ENCODE data around the gene ANKS6.

GRCh38 chr9:98801561-98801960, 5.2 kb upstream of the ANKS6 start:
- TF ChIP-seq, protein P1, sequence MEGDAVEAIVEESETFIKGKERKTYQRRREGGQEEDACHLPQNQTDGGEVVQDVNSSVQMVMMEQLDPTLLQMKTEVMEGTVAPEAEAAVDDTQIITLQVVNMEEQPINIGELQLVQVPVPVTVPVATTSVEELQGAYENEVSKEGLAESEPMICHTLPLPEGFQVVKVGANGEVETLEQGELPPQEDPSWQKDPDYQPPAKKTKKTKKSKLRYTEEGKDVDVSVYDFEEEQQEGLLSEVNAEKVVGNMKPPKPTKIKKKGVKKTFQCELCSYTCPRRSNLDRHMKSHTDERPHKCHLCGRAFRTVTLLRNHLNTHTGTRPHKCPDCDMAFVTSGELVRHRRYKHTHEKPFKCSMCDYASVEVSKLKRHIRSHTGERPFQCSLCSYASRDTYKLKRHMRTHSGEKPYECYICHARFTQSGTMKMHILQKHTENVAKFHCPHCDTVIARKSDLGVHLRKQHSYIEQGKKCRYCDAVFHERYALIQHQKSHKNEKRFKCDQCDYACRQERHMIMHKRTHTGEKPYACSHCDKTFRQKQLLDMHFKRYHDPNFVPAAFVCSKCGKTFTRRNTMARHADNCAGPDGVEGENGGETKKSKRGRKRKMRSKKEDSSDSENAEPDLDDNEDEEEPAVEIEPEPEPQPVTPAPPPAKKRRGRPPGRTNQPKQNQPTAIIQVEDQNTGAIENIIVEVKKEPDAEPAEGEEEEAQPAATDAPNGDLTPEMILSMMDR (IDR thresholded peaks at IDR 0.05; ENCODE audit: borderline replicate concordance, extremely low read depth, low read length, poor library complexity, severe bottlenecking), result no peak
- TF ChIP-seq EZH2 (IDR thresholded peaks at IDR 0.05; ENCODE audit: borderline replicate concordance, low read depth, low read length, severe bottlenecking), result no peak

All from DND-41 (cell line).